Stomach smooth muscle (tissue), 2 donors: ENCODE measurements around the gene P2RX2.
"Not testable (repeated sequence)": the region's sequence is repeated elsewhere in the genome, so short reads cannot be mapped to it uniquely, and the experiment has no call there.

Experiments used
- H3K27ac ChIP-seq: one replicate; pipeline ENCODE4 v1.7.0; 2013; ENCODE audit warnings: mild to moderate bottlenecking, low read length, inconsistent platforms
- H3K27me3 ChIP-seq, 2 donors: one replicate each; pipeline ENCODE4 v1.7.0; 2013; ENCODE audit warnings: low read length in 2 of 2; ENCODE audit not compliant: insufficient read depth in 2 of 2, control insufficient read depth in 1 of 2
- H3K36me3 ChIP-seq, 2 donors: one replicate each; pipeline ENCODE4 v1.7.0; 2013; ENCODE audit warnings: low read length in 2 of 2; ENCODE audit not compliant: control insufficient read depth in 2 of 2, insufficient read depth in 2 of 2
- H3K4me1 ChIP-seq: one replicate; pipeline ENCODE4 v1.7.0; 2013; ENCODE audit warnings: low read length; ENCODE audit not compliant: control insufficient read depth, insufficient read depth
- H3K4me3 ChIP-seq, 2 donors: one replicate each; pipeline ENCODE4 v1.7.0; 2013; ENCODE audit warnings: low read length in 2 of 2
- H3K9ac ChIP-seq, 2 donors: one replicate each; pipeline ENCODE4 v1.7.0; 2013; ENCODE audit warnings: low read length in 2 of 2, mild to moderate bottlenecking in 1 of 2
- H3K9me3 ChIP-seq, 2 donors: one replicate each; pipeline ENCODE4 v1.7.0; 2013; ENCODE audit warnings: low read length in 2 of 2; ENCODE audit not compliant: control insufficient read depth in 2 of 2
- donor health status: healthy.
- donor health status: Pancreatic carcinoma.

Gene P2RX2

DNA sequence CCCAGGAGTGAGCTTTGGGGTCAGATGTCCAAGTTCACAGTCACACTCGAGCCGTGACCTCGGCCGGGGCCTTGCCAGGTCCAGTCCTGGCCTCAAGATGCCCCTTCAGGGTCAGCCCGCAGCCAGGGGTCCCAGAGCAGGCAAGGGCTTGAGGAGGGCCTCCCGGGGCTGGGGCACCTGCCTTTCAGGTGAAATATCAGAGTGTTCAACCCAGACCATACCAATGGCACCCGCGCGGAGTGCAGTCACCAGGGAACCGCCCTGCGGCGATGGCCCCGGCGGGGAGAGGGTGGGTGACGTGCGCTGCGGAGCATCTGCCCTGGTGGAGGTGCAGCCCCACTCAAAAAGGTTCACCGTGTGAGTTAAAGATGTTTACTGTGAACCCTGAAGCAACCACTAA, 25.1 kb upstream of the P2RX2 start:
- Histone ChIP-seq H3K9ac (no peak overlapping the region), H3K4me3 (peak overlapping the region; percentile 63 to 66)

GRCh38 chr12:132593938-132594358, 24.6 kb upstream of the P2RX2 start:
- H3K27ac ChIP-seq, result no peak overlapping the region
- H3K9me3 ChIP-seq, result no peaks in the 10 kb centered on the region
- peaks cover 22% of the 10 kb centered on the region for H3K4me1 ChIP-seq
- no peaks in the 10 kb centered on the region for H3K27me3 ChIP-seq
- H3K9ac ChIP-seq, result no peak overlapping the region
- no peaks in the 10 kb centered on the region for H3K36me3 ChIP-seq
- peak overlapping the region; percentile 63 to 66 for H3K4me3 ChIP-seq

More for the DNA sequence above, 25.1 kb upstream of the P2RX2 start:
- Histone ChIP-seq H3K4me1 (peaks cover 17% of the 10 kb centered on the region), H3K36me3 (no peaks in the 10 kb centered on the region), H3K27me3 (no peaks in the 10 kb centered on the region), H3K27ac (no peak overlapping the region), H3K9me3 (no peaks in the 10 kb centered on the region)

GRCh38 chr12:132595183-132595582, 23.4 kb upstream of the P2RX2 start:
- H3K27me3 ChIP-seq, result no peaks in the 10 kb centered on the region

DNA sequence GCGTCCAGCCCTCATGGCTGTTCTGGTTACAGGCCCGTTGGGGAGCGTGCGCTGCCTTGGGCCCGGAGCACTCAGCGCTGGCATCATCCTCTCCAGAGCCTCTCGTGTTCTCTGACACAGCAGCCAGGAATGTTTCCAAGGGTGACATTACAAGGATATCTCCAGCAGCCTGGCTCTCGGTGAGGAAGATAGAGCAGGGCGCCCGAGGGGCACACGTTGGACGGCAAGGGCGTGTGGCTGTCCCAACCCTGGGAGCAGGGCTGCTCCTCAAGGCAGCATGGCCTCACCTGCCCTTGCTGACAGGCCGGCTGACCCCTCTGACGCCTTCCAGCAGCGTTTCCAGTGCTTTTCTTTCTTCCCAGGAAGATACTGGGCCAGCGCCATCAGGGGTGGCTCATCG, 22.6 kb upstream of the P2RX2 start:
- Histone ChIP-seq H3K36me3 (no peaks in the 10 kb centered on the region), H3K4me1 (peaks cover 35% of the 10 kb centered on the region), H3K9ac (no peak overlapping the region), H3K9me3 (no peaks in the 10 kb centered on the region), H3K27ac (no peak overlapping the region), H3K4me3 (no peak overlapping the region), H3K27me3 (peaks cover 0 to under 1% of the 10 kb centered on the region in 2 donors)

More at GRCh38 chr12:132595183-132595582, 23.4 kb upstream of the P2RX2 start:
- no peaks in the 10 kb centered on the region for H3K36me3 ChIP-seq
- peaks cover 27% of the 10 kb centered on the region for H3K4me1 ChIP-seq
- H3K4me3 ChIP-seq, result no peak overlapping the region
- H3K27ac ChIP-seq, result no peak overlapping the region
- H3K9ac ChIP-seq, result no peak overlapping the region
- H3K9me3 ChIP-seq, result no peaks in the 10 kb centered on the region

DNA sequence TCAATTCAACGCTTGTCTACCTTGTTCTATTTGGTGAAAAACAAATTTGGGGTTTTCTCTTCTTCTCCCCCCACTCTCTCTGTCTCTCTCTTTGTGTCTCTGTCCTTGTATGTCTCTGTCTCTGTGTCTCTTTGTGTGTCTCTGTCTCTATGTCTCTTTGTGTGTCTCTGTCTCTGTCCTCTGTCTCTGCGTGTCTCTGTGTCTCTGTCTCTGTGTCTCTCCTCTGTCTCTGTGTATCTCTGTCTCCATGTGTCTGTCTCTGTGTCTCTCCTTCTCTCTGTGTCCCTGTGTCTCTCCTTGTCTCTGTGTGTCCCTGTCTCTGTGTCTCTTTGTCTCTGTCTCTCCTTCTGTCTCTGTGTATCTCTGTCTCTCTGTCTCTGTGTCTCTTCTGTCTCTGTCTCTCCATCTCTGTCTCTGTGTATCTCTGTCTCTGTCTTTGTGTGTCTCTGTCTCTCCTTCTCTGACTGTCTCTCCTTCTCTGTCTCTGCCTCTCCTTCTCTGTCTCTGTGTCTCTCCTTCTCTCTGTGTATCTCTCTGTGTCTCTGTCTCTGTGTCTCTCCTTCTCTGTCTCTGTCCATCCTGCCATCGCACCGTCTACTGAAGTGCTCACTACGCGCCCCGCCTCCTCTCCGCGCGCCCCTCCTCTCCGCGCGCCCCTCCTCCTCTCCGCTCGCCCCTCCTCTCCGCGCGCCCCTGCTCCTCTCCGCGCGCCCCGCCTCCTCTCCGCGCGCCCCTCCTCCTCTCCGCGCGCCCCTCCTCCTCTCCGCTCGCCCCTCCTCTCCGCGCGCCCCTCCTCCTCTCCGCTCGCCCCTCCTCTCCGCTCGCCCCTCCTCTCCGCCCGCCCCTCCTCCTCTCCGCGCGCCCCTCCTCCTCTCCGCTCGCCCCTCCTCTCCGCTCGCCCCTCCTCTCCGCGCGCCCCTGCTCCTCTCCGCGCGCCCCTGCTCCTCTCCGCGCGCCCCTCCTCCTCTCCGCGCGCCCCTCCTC, 21.0 kb upstream of the P2RX2 start:
- Histone ChIP-seq H3K36me3 (no peaks in the 10 kb centered on the region), H3K9ac (peak overlapping the region; percentile 46 to 64), H3K4me3 (peak overlapping the region; percentile 61 to 71), H3K4me1 (peaks cover 40% of the 10 kb centered on the region), H3K27ac (no peak overlapping the region), H3K27me3 (peaks cover 3 to 6% of the 10 kb centered on the region in 2 donors), H3K9me3 (no peaks in the 10 kb centered on the region)

DNA sequence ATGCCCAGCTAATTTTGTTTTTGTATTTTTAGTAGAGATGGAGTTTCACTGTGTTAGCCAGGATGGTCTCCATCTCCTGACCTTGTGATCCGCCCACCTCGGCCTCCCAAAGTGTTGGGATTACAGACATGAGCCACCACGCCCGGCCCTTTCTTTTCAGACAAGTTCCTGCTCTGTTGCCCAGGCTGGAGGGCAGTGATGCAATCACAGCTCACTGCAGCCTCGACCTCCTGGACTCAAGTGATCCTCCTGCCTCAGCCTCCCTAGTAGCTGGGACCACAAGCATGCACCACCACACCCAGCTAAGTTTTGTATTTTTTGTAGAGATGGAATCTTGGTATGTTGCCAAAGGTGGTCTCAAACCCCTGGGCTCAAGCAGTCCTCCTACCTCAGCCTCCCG, 19.1 kb upstream of the P2RX2 start:
- not testable (repeated sequence) for H3K27ac ChIP-seq, H3K9me3 ChIP-seq, H3K36me3 ChIP-seq, H3K4me3 ChIP-seq, H3K9ac ChIP-seq
- Histone ChIP-seq H3K27me3 (peaks cover 11 to 19% of the 10 kb centered on the region in 2 donors), H3K4me1 (peaks cover 36% of the 10 kb centered on the region)

DNA sequence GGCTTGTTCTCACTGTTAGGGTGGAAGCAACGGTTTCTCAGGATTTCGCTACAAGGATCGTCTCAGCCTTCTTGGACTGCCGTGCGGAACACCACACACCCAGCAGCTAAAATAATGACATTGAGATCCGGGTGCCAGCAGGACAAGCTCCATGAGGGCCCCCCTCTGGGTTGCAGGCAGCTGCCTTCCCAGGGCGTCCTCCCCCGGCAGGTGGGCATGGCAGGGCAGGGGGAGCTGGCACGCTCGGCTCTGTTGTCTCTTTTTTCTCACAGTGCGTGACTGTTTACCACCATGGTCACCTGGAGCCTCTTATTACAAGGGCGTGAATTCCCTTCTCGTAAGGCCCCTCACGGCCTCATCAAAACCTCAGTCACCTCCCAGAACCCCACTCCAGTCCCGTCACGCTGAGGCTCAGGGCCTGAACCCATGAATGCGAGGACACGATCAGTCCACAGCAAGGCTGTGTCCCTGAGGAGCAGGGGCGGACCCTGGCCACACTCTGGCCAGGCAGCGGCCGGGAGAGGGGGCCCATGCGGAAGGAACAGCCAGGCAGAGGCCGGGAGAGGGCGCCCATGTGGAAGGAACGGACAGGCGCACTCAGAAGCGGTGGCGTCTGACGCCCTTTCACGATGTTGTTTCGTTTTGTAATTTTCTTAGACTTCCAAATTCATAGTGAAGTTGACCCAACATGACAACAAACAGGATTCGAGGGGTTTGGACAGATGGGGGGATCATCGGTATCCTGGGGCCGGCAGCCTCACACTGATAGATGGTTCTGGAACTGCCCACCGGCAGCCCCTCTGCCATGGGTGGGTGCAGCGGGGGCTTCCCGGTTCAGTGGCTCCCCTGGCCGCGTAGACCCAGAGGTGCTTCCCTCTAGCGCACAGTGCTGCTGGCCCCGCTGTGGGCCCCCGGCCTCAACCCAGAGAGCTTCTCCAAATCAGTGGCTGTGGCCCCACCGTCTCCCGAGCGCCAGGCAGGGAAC, 18.2 kb upstream of the P2RX2 start:
- Histone ChIP-seq H3K9ac (peak overlapping the region; percentile 58 to 63), H3K27ac (no peak overlapping the region)

GRCh38 chr12:132601171-132601883, 17.2 kb upstream of the P2RX2 start:
- no peak overlapping the region for H3K9ac ChIP-seq
- no peak overlapping the region for H3K27ac ChIP-seq
- H3K27me3 ChIP-seq, result peaks cover 16 to 24% of the 10 kb centered on the region in 2 donors

More for the DNA sequence above, 18.2 kb upstream of the P2RX2 start:
- peak overlapping the region; percentile 76 to 78 for H3K4me3 ChIP-seq
- H3K27me3 ChIP-seq, result peaks cover 15 to 24% of the 10 kb centered on the region in 2 donors
- H3K36me3 ChIP-seq, result no peaks in the 10 kb centered on the region
- no peaks in the 10 kb centered on the region for H3K9me3 ChIP-seq
- H3K4me1 ChIP-seq, result peaks cover 39% of the 10 kb centered on the region

GRCh38 chr12:132602572-132603239, 15.9 kb upstream of the P2RX2 start:
- Histone ChIP-seq H3K9ac (no peak overlapping the region), H3K4me3 (no peak overlapping the region), H3K27me3 (peaks cover 21 to 30% of the 10 kb centered on the region in 2 donors), H3K36me3 (no peaks in the 10 kb centered on the region), H3K4me1 (peaks cover 33% of the 10 kb centered on the region), H3K27ac (peak overlapping the region; percentile 6), H3K9me3 (no peaks in the 10 kb centered on the region)

More at GRCh38 chr12:132601171-132601883, 17.2 kb upstream of the P2RX2 start:
- Histone ChIP-seq H3K36me3 (no peaks in the 10 kb centered on the region), H3K4me3 (peak overlapping the region; percentile 76 to 78), H3K4me1 (peaks cover 39% of the 10 kb centered on the region), H3K9me3 (no peaks in the 10 kb centered on the region)
